CD14-positive monocyte (primary cell): ENCODE measurements around the gene PSENEN. TPM values are rescaled to one million over a fixed set of nuclear protein-coding genes. Genes with fewer than 3 reads are reported as not detected.

Experiments
- DNase-seq, 3 donors: peaks; one replicate each; pipeline ENCODE4 v3.0.0-alpha.2; 2011 to 2022
- H2AFZ ChIP-seq: 2 replicates; pipeline ENCODE4 v1.6.0; 2012; ENCODE audit warnings: mild to moderate bottlenecking, low read depth, low read length, inconsistent platforms; ENCODE audit not compliant: insufficient read depth, poor library complexity, severe bottlenecking
- H3K27ac ChIP-seq, 2 donors: 1 replicate in 1 of 2; 2 replicates in 1 of 2; pipeline ENCODE4 v1.5.1; 2012 to 2013; ENCODE audit warnings: low read length in 2 of 2, control low read depth in 1 of 2, inconsistent platforms in 1 of 2, low read depth in 1 of 2, mild to moderate bottlenecking in 1 of 2
- H3K27me3 ChIP-seq, 2 donors: one replicate each; pipeline versions ENCODE4 v1.6.0 to v1.6.1; 2011 to 2013; ENCODE audit warnings: low read length in 2 of 2; ENCODE audit not compliant: control insufficient read depth in 2 of 2, insufficient read depth in 2 of 2
- H3K36me3 ChIP-seq, 2 donors: replicated peaks in 1 of 2; 1 replicate in 1 of 2; 2 replicates in 1 of 2; pipeline versions ENCODE4 v1.5.1 to v1.6.1; 2012 to 2013; ENCODE audit warnings: low read length in 2 of 2, control low read depth in 1 of 2, inconsistent platforms in 1 of 2, mild to moderate bottlenecking in 1 of 2; ENCODE audit not compliant: insufficient read depth in 2 of 2, control insufficient read depth in 1 of 2
- H3K4me1 ChIP-seq, 2 donors: 1 replicate in 1 of 2; 2 replicates in 1 of 2; pipeline versions ENCODE4 v1.5.1 to v1.6.1; 2012 to 2013; ENCODE audit warnings: low read length in 2 of 2, control low read depth in 1 of 2, inconsistent platforms in 1 of 2, mild to moderate bottlenecking in 1 of 2, moderate library complexity in 1 of 2; ENCODE audit not compliant: insufficient read depth in 2 of 2, control insufficient read depth in 1 of 2
- H3K4me2 ChIP-seq: replicated peaks from 2 replicates; pipeline ENCODE3; 2012; ENCODE audit warnings: low read length, moderate library complexity, mild to moderate bottlenecking; ENCODE audit not compliant: poor library complexity, severe bottlenecking; ENCODE audit errors: extremely low read depth
- H3K4me3 ChIP-seq, 3 experiments: fragments of 200-600 bp in 1 of 3; sonication (generic) in 1 of 3; replicated peaks in 1 of 3; 1 replicate in 2 of 3; 2 replicates in 1 of 3; pipeline ENCODE4 v1.5.1; 2011 to 2013; ENCODE audit warnings: low read length in 3 of 3, mild to moderate bottlenecking in 3 of 3, control low read depth in 2 of 3, low read depth in 2 of 3, inconsistent platforms in 1 of 3, moderate library complexity in 1 of 3
- H3K79me2 ChIP-seq: 2 replicates; pipeline ENCODE4 v1.6.0; 2012; ENCODE audit warnings: mild to moderate bottlenecking, control low read depth, inconsistent platforms, low read length, moderate library complexity; ENCODE audit not compliant: insufficient read depth
- H3K9ac ChIP-seq: 2 replicates; pipeline ENCODE4 v1.6.0; 2017; ENCODE audit warnings: low read length, mild to moderate bottlenecking; ENCODE audit not compliant: insufficient read depth, poor library complexity, severe bottlenecking
- H3K9me3 ChIP-seq, 2 donors: replicated peaks in 1 of 2; 1 replicate in 1 of 2; 2 replicates in 1 of 2; pipeline versions ENCODE4 v1.5.1 to v1.6.1; 2012 to 2013; ENCODE audit warnings: low read length in 2 of 2, control low read depth in 1 of 2; ENCODE audit not compliant: control insufficient read depth in 1 of 2, insufficient read depth in 1 of 2
- H4K20me1 ChIP-seq: 2 replicates; pipeline ENCODE4 v1.6.0; 2012; ENCODE audit warnings: mild to moderate bottlenecking, low read length, control low read depth, moderate library complexity; ENCODE audit not compliant: insufficient read depth
- H3K27ac Mint-ChIP-seq, 7 donors: one replicate each; pipeline ENCODE4 v1.8.0; 2020; ENCODE audit warnings: mild to moderate bottlenecking in 7 of 7, mixed read lengths in 7 of 7, moderate library complexity in 6 of 7, inconsistent platforms in 2 of 7
- H3K27me3 Mint-ChIP-seq, 3 donors: one replicate each; pipeline ENCODE4 v1.8.0; 2021 to 2022; ENCODE audit warnings: low read depth in 3 of 3, mild to moderate bottlenecking in 3 of 3, mixed read lengths in 3 of 3, moderate library complexity in 3 of 3, inconsistent platforms in 1 of 3
- H3K36me3 Mint-ChIP-seq, 2 donors: one replicate each; pipeline ENCODE4 v1.8.0; 2020; ENCODE audit warnings: mixed read lengths in 2 of 2, inconsistent platforms in 1 of 2, mild to moderate bottlenecking in 1 of 2
- H3K4me1 Mint-ChIP-seq: one replicate; pipeline ENCODE4 v1.8.0; 2020; ENCODE audit warnings: mild to moderate bottlenecking, mixed read lengths
- H3K4me3 Mint-ChIP-seq, 2 donors: one replicate each; pipeline ENCODE4 v1.8.0; 2020; ENCODE audit warnings: mild to moderate bottlenecking in 2 of 2, mixed read lengths in 2 of 2, moderate library complexity in 1 of 2
- H3K9me3 Mint-ChIP-seq, 7 donors: one replicate each; pipeline ENCODE4 v1.8.0; 2020 to 2022; ENCODE audit warnings: mixed read lengths in 7 of 7, mild to moderate bottlenecking in 6 of 7, moderate library complexity in 6 of 7, inconsistent platforms in 2 of 7
- CTCF ChIP-seq: fragments of 200-600 bp; IDR thresholded peaks from one replicate; pipeline ENCODE4 v1.8.0; 2022; ENCODE audit warnings: antibody characterized with exemption, mild to moderate bottlenecking
- WGBS: methylation state at CpG from one replicate; pipeline ENCODE4 v1.1.5; 2013; ENCODE audit warnings: missing lambda C conversion rate; ENCODE audit not compliant: insufficient coverage; 5-methylcytosine and 5-hydroxymethylcytosine counted together
- intact Hi-C, 2 donors: fragments of 100-400 bp; cut with micrococcal nuclease; formaldehyde crosslinking; loops; one replicate each; pipeline versions ENCODE4 v1.15.0 to v1.15.1; 2023
- polyA plus RNA-seq, 3 donors: library from polyadenylated mRNA; depleted of rRNA in 1 of 3; unstranded in 2 of 3; stranded (reverse) in 1 of 3; fragments of 300-500 nt in 2 of 3; fragments of >200 nt in 1 of 3; fragmentation: Illumina TruSeq in 2 of 3; gene quantifications; 1 replicate in 2 of 3; 2 replicates in 1 of 3; pipeline ENCODE4 v1.2.3, GENCODE V29; 2012 to 2021

PSENEN gene
- polyA plus RNA-seq, 3 donors = 29.7 to 149 (median 129) TPM

DNA sequence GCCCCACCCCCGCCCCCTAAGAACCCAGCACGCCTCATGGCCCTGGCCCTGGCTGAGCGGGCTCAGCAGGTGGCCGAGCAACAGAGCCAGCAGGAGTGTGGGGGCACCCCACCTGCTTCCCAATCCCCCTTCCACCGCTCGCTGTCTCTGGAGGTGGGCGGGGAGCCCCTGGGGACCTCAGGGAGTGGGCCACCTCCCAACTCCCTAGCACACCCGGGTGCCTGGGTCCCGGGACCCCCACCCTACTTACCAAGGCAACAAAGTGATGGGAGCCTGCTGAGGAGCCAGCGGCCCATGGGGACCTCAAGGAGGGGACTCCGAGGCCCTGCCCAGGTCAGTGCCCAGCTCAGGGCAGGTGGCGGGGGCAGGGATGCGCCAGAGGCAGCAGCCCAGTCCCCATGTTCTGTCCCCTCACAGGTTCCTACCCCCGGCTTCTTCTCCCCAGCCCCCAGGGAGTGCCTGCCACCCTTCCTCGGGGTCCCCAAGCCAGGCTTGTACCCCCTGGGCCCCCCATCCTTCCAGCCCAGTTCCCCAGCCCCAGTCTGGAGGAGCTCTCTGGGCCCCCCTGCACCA lies 41.9 kb downstream of the PSENEN start:
- H3K4me2 ChIP-seq = no peak overlapping the region
- H3K27ac Mint-ChIP-seq = no peak overlapping the region
- H3K9ac ChIP-seq = no peak overlapping the region
- H3K27ac ChIP-seq = no peak overlapping the region
- no peaks in the 10 kb centered on the region for H3K27me3 ChIP-seq
- H3K9me3 ChIP-seq = no peaks in the 10 kb centered on the region
- no peak for DNase-seq
- H3K4me3 Mint-ChIP-seq = no peak overlapping the region
- no peak for TF ChIP-seq CTCF
- H3K79me2 ChIP-seq = no peaks in the 10 kb centered on the region
- no peak overlapping the region for H3K4me3 ChIP-seq
- peaks cover 17 to 24% of the 10 kb centered on the region in 2 donors for H3K36me3 ChIP-seq
- no peaks in the 10 kb centered on the region for H4K20me1 ChIP-seq
- 97% methylated on average over 7 of the region's 15 CpGs for WGBS
- no peaks in the 10 kb centered on the region for H3K4me1 ChIP-seq
- no peak overlapping the region for H2AFZ ChIP-seq
- H3K36me3 Mint-ChIP-seq = peaks cover 20 to 37% of the 10 kb centered on the region in 2 donors
- H3K9me3 Mint-ChIP-seq = no peaks in the 10 kb centered on the region
- H3K27me3 Mint-ChIP-seq = peaks cover 0 to 5% (median 0%) of the 10 kb centered on the region in 3 donors
- H3K4me1 Mint-ChIP-seq = no peaks in the 10 kb centered on the region
- intact Hi-C loops = no loop called here

DNA sequence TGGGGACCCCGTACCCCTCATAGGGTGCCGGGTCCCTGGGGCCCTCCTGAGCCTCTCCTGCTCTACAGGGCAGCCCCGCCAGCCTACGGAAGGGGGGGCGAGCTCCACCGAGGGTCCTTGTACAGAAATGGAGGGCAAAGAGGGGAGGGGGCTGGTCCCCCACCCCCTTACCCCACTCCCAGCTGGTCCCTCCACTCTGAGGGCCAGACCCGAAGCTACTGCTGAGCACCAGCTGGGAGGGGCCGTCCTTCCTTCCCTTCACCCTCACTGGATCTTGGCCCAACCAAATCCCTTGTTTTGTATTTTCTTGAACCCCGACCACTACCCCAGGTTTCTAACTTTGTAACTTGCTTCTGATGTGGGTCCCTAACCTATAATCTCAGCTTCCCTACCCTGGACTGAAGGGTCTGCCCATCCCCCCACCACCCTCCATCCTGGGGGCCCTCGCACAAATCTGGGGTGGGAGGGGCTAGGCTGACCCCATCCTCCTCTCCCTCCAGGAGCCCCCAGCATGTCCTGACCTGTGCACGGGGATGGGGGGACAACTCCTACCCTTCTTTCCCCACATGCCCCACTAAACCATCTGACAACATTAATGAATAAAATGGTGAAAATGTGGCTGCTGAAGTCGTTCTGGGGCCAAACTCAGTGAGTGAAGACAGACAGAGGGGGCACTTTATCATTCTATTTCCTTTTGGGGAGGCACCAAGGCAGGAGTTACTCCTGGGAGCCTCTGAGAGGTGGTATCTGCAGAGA lies 42.9 kb downstream of the PSENEN start:
- Mint-ChIP-seq H3K27ac (no peak overlapping the region), H3K9me3 (no peaks in the 10 kb centered on the region), H3K4me3 (no peak overlapping the region), H3K36me3 (peaks cover 11 to 26% of the 10 kb centered on the region in 2 donors), H3K4me1 (no peaks in the 10 kb centered on the region), H3K27me3 (peaks cover 0 to 4% (median 3%) of the 10 kb centered on the region in 3 donors)
- Histone ChIP-seq H3K4me1 (no peaks in the 10 kb centered on the region), H4K20me1 (no peaks in the 10 kb centered on the region), H3K27ac (no peak overlapping the region), H3K9ac (no peak overlapping the region), H3K27me3 (no peaks in the 10 kb centered on the region), H2AFZ (no peak overlapping the region), H3K4me2 (no peak overlapping the region), H3K36me3 (peaks cover 7 to 13% of the 10 kb centered on the region in 2 donors), H3K79me2 (no peaks in the 10 kb centered on the region), H3K4me3 (no peak overlapping the region), H3K9me3 (no peaks in the 10 kb centered on the region)
- intact Hi-C loops = no loop called here
- no peak for DNase-seq
- WGBS = 96% methylated on average over 3 of the region's 12 CpGs
- TF ChIP-seq CTCF = no peak
